ENCODE data around the gene CABP4. TPM values are rescaled to one million over a fixed set of nuclear protein-coding genes. Genes with fewer than 3 reads are reported as not detected.

Gene CABP4
- total RNA-seq, 1 experiment from 2014 or later: 3.1 TPM

GRCh38 chr11:67510023-67510345, 54.8 kb downstream of the CABP4 start:
- peak; percentile 6 for DNase-seq (ENCODE audit: low read depth)

Other genes starting within 250 kb of the CABP4 start
- gene GRK2, start 188.9 kb upstream of the CABP4 start, total RNA-seq (2014; rRNA removed): 62.6 and 69.3 TPM in 2 replicates
- 31.3 and 42.1 TPM in 2 replicates for gene ANKRD13D, start 166.1 kb upstream of the CABP4 start, total RNA-seq (2014; rRNA removed)
- gene SSH3, start 151.8 kb upstream of the CABP4 start, total RNA-seq (2014; rRNA removed): 10.8 and 19.0 TPM in 2 replicates
- gene POLD4, start 101.8 kb upstream of the CABP4 start, total RNA-seq (2014; rRNA removed): 114 and 138 TPM in 2 replicates
- gene CLCF1, start 81.8 kb upstream of the CABP4 start, total RNA-seq (2014; rRNA removed): 16.1 and 19.8 TPM in 2 replicates
- gene RAD9A, start 63.4 kb upstream of the CABP4 start, total RNA-seq (2014; rRNA removed): 6.7 and 12.3 TPM in 2 replicates
- 239 and 247 TPM in 2 replicates for gene PPP1CA, start 53.5 kb upstream of the CABP4 start, total RNA-seq (2014; rRNA removed)
- not detected in 2 replicates for gene TBC1D10C, start 51.3 kb upstream of the CABP4 start, total RNA-seq (2014; rRNA removed)
- gene CARNS1, start 39.7 kb upstream of the CABP4 start, total RNA-seq (2014; rRNA removed): 0.32 and 0.40 TPM in 2 replicates
- 56.1 and 83.8 TPM in 2 replicates for gene RPS6KB2, start 26.9 kb upstream of the CABP4 start, total RNA-seq (2014; rRNA removed)
- 0.38 and 0.75 TPM in 2 replicates for gene PTPRCAP, start 17.7 kb upstream of the CABP4 start, total RNA-seq (2014; rRNA removed)
- gene CORO1B, start 11.9 kb upstream of the CABP4 start, total RNA-seq (2014; rRNA removed): 85.9 and 105 TPM in 2 replicates
- not detected in 2 replicates for gene GPR152, start 2.6 kb upstream of the CABP4 start, total RNA-seq (2014; rRNA removed)
- gene TMEM134, start 13.9 kb downstream of the CABP4 start, total RNA-seq (2014; rRNA removed): 45.6 and 47.5 TPM in 2 replicates
- 73.5 and 78.2 TPM in 2 replicates for gene AIP, start 27.7 kb downstream of the CABP4 start, total RNA-seq (2014; rRNA removed)
- gene PITPNM1, start 50.0 kb downstream of the CABP4 start, total RNA-seq (2014; rRNA removed): 34.5 and 41.2 TPM in 2 replicates
- 31.9 and 34.0 TPM in 2 replicates for gene CDK2AP2, start 52.8 kb downstream of the CABP4 start, total RNA-seq (2014; rRNA removed)
- gene CABP2, start 68.1 kb downstream of the CABP4 start, total RNA-seq (2014; rRNA removed): not detected in 2 replicates
- gene GSTP1, start 128.5 kb downstream of the CABP4 start, total RNA-seq (2014; rRNA removed): 446 and 608 TPM in 2 replicates
- gene NDUFV1, start 151.6 kb downstream of the CABP4 start, total RNA-seq (2014; rRNA removed): 192 and 232 TPM in 2 replicates
- 7.5 and 19.8 TPM in 2 replicates for gene NUDT8, start 174.6 kb downstream of the CABP4 start, total RNA-seq (2014; rRNA removed)
- gene TBX10, start 184.4 kb downstream of the CABP4 start, total RNA-seq (2014; rRNA removed): not detected in 2 replicates
- 0.23 TPM in 1 of 2 replicates, not detected in the other for gene ACY3, start 195.4 kb downstream of the CABP4 start, total RNA-seq (2014; rRNA removed)
- gene ALDH3B2, start 219.3 kb downstream of the CABP4 start, total RNA-seq (2014; rRNA removed): not detected in 2 replicates